Activated CD8-positive, alpha-beta memory T cell treated with anti-CD3 and anti-CD28 coated beads, Interleukin-2, amount 50 U/mL, for 48 hours (primary cell): ENCODE measurements around the gene MYPOP.

Experiments
- DNase-seq: peaks from one replicate; pipeline ENCODE4 v3.0.0-alpha.2; 2020

Gene MYPOP

GRCh38 chr19:45862564-45863334 lies 39.7 kb downstream of the MYPOP start, which contains the start of gene SYMPK:
SYMPK (minus strand) TSS chr19:45863147; CDS start chr19:45854495, 8,652 bp downstream.
- DNase-seq: peak; percentile 98

GRCh38 chr19:45862271-45862563 lies 40.2 kb downstream of the MYPOP start:
- DNase-seq: no peak

- no peak for DNase-seq
Measured at GRCh38 chr19:45860359-45861259, 41.8 kb downstream of the MYPOP start.

- no peak for DNase-seq
Measured at GRCh38 chr19:45854167-45854778, 48.1 kb downstream of the MYPOP start.

- DNase-seq: no peak
Measured at GRCh38 chr19:45852983-45853382, 49.4 kb downstream of the MYPOP start.

GRCh38 chr19:45852145-45852750 lies 50.2 kb downstream of the MYPOP start:
- DNase-seq: no peak

- DNase-seq: no peak
Measured at GRCh38 chr19:45848922-45849321, 53.5 kb downstream of the MYPOP start.

- DNase-seq: no peak
Measured at GRCh38 chr19:45847663-45848062, 54.8 kb downstream of the MYPOP start.

- DNase-seq: no peak
Measured at GRCh38 chr19:45842198-45842597, 60.2 kb downstream of the MYPOP start.
